ENCODE measurements around the gene POLR2F.

GRCh38 chr22:37943825-37944198 lies 9.7 kb upstream of the POLR2F start:
- TF ChIP-seq CTCF (IDR thresholded peaks at IDR 0.05 in 4 of 5, conservative IDR thresholded peaks at IDR 0.05 in 1 of 5): no peak
- TF ChIP-seq POLR2A (IDR thresholded peaks at IDR 0.05): no peak
